GM12873 (cell line): Measurements from ENCODE around the gene TNFAIP6.

ENCODE experiments used
- TF ChIP-seq, protein P1 (sequence below): IDR thresholded peaks from 2 replicates; pipeline ENCODE4 v1.5.1; 2012; ENCODE audit warnings: low read depth, mild to moderate bottlenecking, moderate library complexity, low read length, control low read depth; ENCODE audit not compliant: insufficient read depth; ENCODE audit errors: missing control alignments

TNFAIP6 gene

DNA sequence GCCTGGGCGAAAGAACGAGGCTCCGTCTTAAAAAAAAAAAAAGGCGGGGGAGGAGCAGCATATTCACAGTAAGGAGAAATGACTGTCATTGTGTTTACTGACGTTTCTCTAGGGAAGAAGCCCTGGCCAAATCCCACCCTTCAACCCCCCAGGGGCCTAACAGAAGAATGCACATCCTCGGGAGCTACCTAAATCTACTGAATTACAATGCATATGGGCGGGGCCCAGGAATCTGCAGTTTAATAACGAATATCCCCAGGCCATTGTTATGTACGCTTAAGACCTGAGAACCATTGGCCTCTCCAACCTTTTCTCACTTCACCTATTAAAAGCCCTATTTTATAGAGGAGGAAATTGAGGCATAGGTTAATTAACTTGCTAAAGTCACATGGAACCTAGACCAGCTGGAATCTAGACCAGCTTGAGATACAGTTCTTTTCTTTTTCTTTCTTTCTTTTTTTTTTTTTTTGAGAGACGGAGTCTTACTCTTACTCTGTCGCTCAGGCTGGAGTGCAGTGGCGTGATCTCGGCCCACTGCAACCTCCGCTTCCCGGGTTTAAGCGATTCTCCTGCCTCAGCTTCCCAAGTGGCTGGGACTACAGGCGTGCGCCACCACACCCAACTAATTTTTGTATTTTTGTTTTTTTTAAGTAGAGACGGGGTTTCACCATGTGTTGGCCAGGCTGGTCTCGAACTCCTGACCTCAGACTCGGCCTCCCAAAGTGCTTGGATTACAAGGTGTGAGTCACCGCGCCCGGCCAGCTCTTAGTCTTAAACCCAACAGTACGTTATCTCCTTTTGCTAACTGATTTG lies 51.6 kb downstream of the TNFAIP6 start:
- TF ChIP-seq, protein P1, sequence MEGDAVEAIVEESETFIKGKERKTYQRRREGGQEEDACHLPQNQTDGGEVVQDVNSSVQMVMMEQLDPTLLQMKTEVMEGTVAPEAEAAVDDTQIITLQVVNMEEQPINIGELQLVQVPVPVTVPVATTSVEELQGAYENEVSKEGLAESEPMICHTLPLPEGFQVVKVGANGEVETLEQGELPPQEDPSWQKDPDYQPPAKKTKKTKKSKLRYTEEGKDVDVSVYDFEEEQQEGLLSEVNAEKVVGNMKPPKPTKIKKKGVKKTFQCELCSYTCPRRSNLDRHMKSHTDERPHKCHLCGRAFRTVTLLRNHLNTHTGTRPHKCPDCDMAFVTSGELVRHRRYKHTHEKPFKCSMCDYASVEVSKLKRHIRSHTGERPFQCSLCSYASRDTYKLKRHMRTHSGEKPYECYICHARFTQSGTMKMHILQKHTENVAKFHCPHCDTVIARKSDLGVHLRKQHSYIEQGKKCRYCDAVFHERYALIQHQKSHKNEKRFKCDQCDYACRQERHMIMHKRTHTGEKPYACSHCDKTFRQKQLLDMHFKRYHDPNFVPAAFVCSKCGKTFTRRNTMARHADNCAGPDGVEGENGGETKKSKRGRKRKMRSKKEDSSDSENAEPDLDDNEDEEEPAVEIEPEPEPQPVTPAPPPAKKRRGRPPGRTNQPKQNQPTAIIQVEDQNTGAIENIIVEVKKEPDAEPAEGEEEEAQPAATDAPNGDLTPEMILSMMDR, result no peak

DNA sequence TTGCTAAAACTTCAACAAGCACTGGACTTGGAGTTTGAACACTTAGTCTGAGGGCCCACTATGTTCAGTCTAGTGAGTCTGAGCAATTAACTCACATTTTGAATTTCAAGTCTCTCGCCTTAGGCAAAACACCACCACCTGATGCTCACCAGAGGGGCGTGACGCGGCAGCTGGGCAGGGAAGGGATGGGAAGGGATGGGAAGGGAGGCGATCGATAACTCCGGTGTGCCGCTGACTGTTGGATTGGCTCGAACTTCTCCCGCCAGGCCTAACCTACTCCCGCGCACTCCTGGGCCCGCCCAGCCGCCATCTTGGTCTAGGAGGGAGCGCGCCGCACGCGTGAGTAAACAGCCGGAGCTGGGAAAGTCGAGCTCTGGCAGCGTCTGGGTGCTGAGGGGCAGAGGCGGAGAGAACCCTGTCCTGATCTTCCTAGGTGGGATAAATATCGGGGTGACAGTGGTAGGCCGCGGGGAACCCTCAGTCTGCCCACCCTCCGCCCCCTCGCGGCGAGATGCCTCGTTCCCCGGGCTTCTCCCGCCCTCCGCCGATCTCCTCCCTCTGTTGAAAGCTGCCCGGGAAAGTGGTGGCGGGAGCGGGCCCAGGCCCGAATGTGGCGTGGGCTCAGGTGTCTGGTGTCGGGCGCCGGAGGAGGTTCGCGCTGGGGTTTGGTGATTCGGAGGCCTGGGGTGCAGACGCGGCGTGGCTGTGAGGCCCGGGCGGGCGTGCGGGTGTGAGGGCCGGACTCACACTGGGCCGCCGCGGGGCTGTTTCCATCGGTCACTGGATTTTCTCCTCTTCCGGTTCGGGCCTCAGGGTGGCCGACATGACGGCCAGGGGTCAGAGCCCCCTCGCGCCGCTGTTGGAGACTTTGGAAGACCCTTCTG lies 52.5 kb downstream of the TNFAIP6 start, which contains the start of gene RIF1:
Gene RIF1 (plus strand): TSS at position 302 of the 884 bp plus-strand sequence. CDS start 522 bp downstream, at position 824.
- TF ChIP-seq, protein P1, result peak; percentile 75

DNA sequence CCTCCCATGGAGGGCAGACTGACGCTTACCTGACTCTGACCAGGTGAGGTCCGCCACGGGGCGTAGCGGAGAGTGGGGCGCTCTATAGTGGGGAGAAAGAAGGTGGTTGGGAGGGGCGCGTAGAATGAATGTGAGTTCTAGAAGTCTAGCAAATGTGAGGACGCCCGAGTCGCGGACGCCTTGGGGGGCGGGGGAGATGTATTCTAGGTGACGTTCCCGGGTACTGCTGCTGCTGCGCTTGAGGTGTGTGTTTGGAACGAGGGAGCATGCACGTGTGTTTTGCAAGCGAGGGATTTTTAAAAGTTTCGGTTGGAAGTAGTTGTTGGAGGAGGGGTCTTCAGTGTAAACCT lies 53.1 kb downstream of the TNFAIP6 start:
- TF ChIP-seq, protein P1, result no peak

DNA sequence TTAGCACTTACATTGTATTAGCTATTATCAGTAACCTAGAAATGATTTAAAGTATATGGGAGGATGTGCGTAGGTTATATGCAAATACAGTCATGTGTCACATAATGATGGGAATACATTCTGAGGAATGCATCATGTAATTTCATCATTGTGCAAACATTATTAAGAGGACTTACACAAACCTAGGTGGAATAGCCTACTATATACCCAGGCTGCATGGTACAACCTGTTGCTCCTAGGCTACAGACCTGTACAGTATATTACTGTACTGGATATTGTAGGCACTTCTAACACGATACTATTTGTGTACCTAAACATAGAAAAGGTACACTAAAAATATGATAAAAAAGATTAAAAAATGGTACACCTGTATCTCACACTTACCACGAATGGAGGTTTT lies 60.3 kb downstream of the TNFAIP6 start:
- TF ChIP-seq, protein P1, result no peak

DNA sequence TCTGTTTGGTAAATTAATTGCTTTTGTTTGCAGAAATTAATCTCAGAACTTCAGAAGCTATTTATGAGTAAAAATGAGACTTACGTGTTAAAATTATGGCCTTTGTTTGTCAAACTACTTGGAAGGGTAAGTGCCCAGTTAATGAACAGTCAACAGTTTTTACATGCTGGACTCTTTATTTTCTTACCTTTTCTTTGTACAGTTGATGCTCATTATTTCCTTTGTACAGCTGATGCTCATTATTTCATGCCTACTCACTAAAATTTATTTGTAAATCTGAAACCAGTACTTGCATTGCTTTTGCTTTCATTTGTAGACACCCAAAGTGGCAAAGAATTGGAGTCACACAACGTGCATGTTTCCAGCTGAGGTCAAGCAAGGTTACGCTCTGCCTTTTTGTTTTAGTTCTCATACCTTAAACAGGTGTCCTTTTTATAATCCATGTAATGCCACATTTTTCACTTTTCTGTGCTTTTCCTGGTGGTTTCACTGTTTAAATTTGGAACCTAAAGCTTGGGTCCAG lies 65.6 kb downstream of the TNFAIP6 start:
- TF ChIP-seq, protein P1, result no peak

DNA sequence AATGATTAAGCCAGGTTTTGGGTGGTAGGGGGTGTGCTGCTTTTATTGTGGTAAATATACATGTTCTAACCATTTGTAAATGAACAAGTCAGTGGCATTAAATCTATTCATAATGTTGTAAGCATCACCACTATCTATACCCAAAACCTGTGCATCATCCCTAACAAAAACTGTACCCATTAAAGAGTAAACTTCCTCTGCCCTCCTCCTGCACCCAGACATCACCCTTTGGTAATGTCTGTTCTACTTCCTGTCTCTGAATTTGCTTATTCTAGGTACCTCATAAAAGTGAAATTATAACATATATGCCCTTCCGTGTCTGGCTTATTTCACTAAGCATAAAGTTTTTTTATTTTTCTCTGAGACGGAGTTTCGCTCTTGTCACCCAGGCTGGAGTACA lies 66.4 kb downstream of the TNFAIP6 start:
- TF ChIP-seq, protein P1, result no peak
